ENCODE data around the gene RNF166. TPM values are rescaled to one million over a fixed set of nuclear protein-coding genes. Genes with fewer than 3 reads are reported as not detected.

Gene RNF166
- 30.7 and 31.3 TPM in 2 replicates for total RNA-seq
- long read RNA-seq, partial matches to known transcripts = 1 of 1 reads
- long read RNA-seq, other reads (novel, unspliced or antisense) = 0 of 1 reads

- Mint-ChIP-seq H3K36me3 (ENCODE audit: low read depth) (no peaks in the 10 kb centered on the region), H3K9me3 (no peaks in the 10 kb centered on the region), H3K4me1 (peaks cover 18% of the 10 kb centered on the region), H3K27me3 (ENCODE audit: low read depth) (no peaks in the 10 kb centered on the region), H3K27ac (ENCODE audit: unreplicated experiment) (peak within 1 kb of the TSS; percentile 57), H3K4me3 (peak within 1 kb of the TSS; percentile 92)
- no peak for TF ChIP-seq CTCF (conservative IDR thresholded peaks at IDR 0.05)
- peak; percentile 82 for DNase-seq (ENCODE audit: low read depth, low spot score)
Observed at GRCh38 chr16:88706229-88706964, at the start of gene RNF166, which contains the start of gene CTU2. Gene RNF166, minus strand, starts transcription at chr16:88706408. Its CDS starts 83 bp downstream, at chr16:88706325. Gene CTU2, plus strand, starts transcription at chr16:88706503. Its CDS starts 28 bp downstream, at chr16:88706531.

- H3K4me3 Mint-ChIP-seq = no peak overlapping the region
- no peaks in the 10 kb centered on the region for H3K36me3 Mint-ChIP-seq (ENCODE audit: low read depth)
Observed at GRCh38 chr16:88754912-88755744, 48.9 kb upstream of the RNF166 start.

GRCh38 chr16:88754109-88754911, 48.1 kb upstream of the RNF166 start:
- no peak for TF ChIP-seq CTCF (conservative IDR thresholded peaks at IDR 0.05)
- DNase-seq (ENCODE audit: low read depth, low spot score) = no peak
- no peaks in the 10 kb centered on the region for H3K9me3 Mint-ChIP-seq
- H3K36me3 Mint-ChIP-seq (ENCODE audit: low read depth) = no peaks in the 10 kb centered on the region
- peaks cover 12% of the 10 kb centered on the region for H3K4me1 Mint-ChIP-seq
- H3K27ac Mint-ChIP-seq (ENCODE audit: unreplicated experiment) = no peak overlapping the region
- H3K4me3 Mint-ChIP-seq = no peak overlapping the region
- H3K27me3 Mint-ChIP-seq (ENCODE audit: low read depth) = no peaks in the 10 kb centered on the region

More at GRCh38 chr16:88754912-88755744, 48.9 kb upstream of the RNF166 start:
- no peaks in the 10 kb centered on the region for H3K27me3 Mint-ChIP-seq (ENCODE audit: low read depth)
- H3K27ac Mint-ChIP-seq (ENCODE audit: unreplicated experiment) = no peak overlapping the region
- H3K9me3 Mint-ChIP-seq = no peaks in the 10 kb centered on the region
- peak; percentile 56 for TF ChIP-seq CTCF (conservative IDR thresholded peaks at IDR 0.05)
- no peak for DNase-seq (ENCODE audit: low read depth, low spot score)
- peaks cover 15% of the 10 kb centered on the region for H3K4me1 Mint-ChIP-seq

GRCh38 chr16:88753602-88754001, 47.4 kb upstream of the RNF166 start:
- TF ChIP-seq CTCF (conservative IDR thresholded peaks at IDR 0.05) = no peak
- no peak overlapping the region for H3K27ac Mint-ChIP-seq (ENCODE audit: unreplicated experiment)

GRCh38 chr16:88753191-88753590, 47.0 kb upstream of the RNF166 start:
- H3K9me3 Mint-ChIP-seq = no peaks in the 10 kb centered on the region
- no peak overlapping the region for H3K27ac Mint-ChIP-seq (ENCODE audit: unreplicated experiment)
- H3K27me3 Mint-ChIP-seq (ENCODE audit: low read depth) = no peaks in the 10 kb centered on the region
- no peak for DNase-seq (ENCODE audit: low read depth, low spot score)
- TF ChIP-seq CTCF (conservative IDR thresholded peaks at IDR 0.05) = no peak
- H3K4me1 Mint-ChIP-seq = peaks cover 4% of the 10 kb centered on the region
- no peaks in the 10 kb centered on the region for H3K36me3 Mint-ChIP-seq (ENCODE audit: low read depth)
- H3K4me3 Mint-ChIP-seq = no peak overlapping the region

More at GRCh38 chr16:88753602-88754001, 47.4 kb upstream of the RNF166 start:
- Mint-ChIP-seq H3K27me3 (ENCODE audit: low read depth) (no peaks in the 10 kb centered on the region), H3K4me1 (peaks cover 5% of the 10 kb centered on the region), H3K36me3 (ENCODE audit: low read depth) (no peaks in the 10 kb centered on the region), H3K4me3 (no peak overlapping the region), H3K9me3 (no peaks in the 10 kb centered on the region)
- DNase-seq (ENCODE audit: low read depth, low spot score) = no peak
